GM06990 (cell line): Measurements from ENCODE around the gene PDCD6IP.
A peak's percentile ranks its signal among the peaks of the same experiment; 100 is the strongest.
"Not testable (repeated sequence)": the region's sequence is repeated elsewhere in the genome, so short reads cannot be mapped to it uniquely, and the experiment has no call there.

ENCODE experiments used
- DNase-seq: peaks from one replicate; pipeline ENCODE4 v3.0.0-alpha.2; 2011; ENCODE audit not compliant: insufficient read length; ENCODE audit errors: extremely low read depth
- H3K27me3 ChIP-seq: replicated peaks from 2 replicates; pipeline ENCODE4 v1.6.0; 2011; ENCODE audit warnings: low read length; ENCODE audit not compliant: control insufficient read depth, insufficient read depth
- H3K36me3 ChIP-seq: 2 replicates; pipeline ENCODE4 v1.5.1; 2011; ENCODE audit warnings: low read length; ENCODE audit not compliant: control insufficient read depth, insufficient read depth
- H3K4me3 ChIP-seq: replicated peaks from 2 replicates; pipeline ENCODE4 v1.5.1; 2011; ENCODE audit warnings: low read depth, mild to moderate bottlenecking, control low read depth, low read length
- CTCF ChIP-seq: IDR thresholded peaks from 2 replicates; pipeline ENCODE4 v1.5.1; 2011; ENCODE audit warnings: low read length, control low read depth, mild to moderate bottlenecking, inconsistent platforms; ENCODE audit not compliant: insufficient read depth, poor library complexity, severe bottlenecking

PDCD6IP gene

GRCh38 chr3:33779751-33780150 lies 18.7 kb upstream of the PDCD6IP start:
- no peaks in the 10 kb centered on the region for H3K27me3 ChIP-seq
- no peak for TF ChIP-seq CTCF
- H3K36me3 ChIP-seq = no peaks in the 10 kb centered on the region
- DNase-seq = no peak
- H3K4me3 ChIP-seq = no peak overlapping the region

GRCh38 chr3:33781413-33781812 lies 17.0 kb upstream of the PDCD6IP start:
- not testable (repeated sequence) for H3K27me3 ChIP-seq, H3K36me3 ChIP-seq, DNase-seq, H3K4me3 ChIP-seq

- no peak for DNase-seq
- no peaks in the 10 kb centered on the region for H3K36me3 ChIP-seq
- H3K27me3 ChIP-seq = no peaks in the 10 kb centered on the region
- no peak overlapping the region; the same call in 1 of the 2 replicates for H3K4me3 ChIP-seq
- TF ChIP-seq CTCF = no peak
Observed at GRCh38 chr3:33786565-33787327, 11.7 kb upstream of the PDCD6IP start.

- H3K4me3 ChIP-seq = peak overlapping the region; percentile 22; the same call in 1 of the 2 replicates
- DNase-seq = peak; percentile 36
- no peaks in the 10 kb centered on the region for H3K36me3 ChIP-seq
- H3K27me3 ChIP-seq = no peaks in the 10 kb centered on the region
- peak; percentile 85 for TF ChIP-seq CTCF
Observed at GRCh38 chr3:33787328-33788009, 11.0 kb upstream of the PDCD6IP start.

- DNase-seq = no peak
- TF ChIP-seq CTCF = no peak
- Histone ChIP-seq H3K36me3 (no peaks in the 10 kb centered on the region), H3K4me3 (no peak overlapping the region), H3K27me3 (no peaks in the 10 kb centered on the region)
Observed at GRCh38 chr3:33789183-33789954, 9.1 kb upstream of the PDCD6IP start.

GRCh38 chr3:33790091-33790490 lies 8.3 kb upstream of the PDCD6IP start:
- Histone ChIP-seq H3K4me3 (no peak overlapping the region), H3K36me3 (no peaks in the 10 kb centered on the region), H3K27me3 (no peaks in the 10 kb centered on the region)
- DNase-seq = no peak
- TF ChIP-seq CTCF = no peak
